ENCODE results near the gene NKX1-2.

DNA sequence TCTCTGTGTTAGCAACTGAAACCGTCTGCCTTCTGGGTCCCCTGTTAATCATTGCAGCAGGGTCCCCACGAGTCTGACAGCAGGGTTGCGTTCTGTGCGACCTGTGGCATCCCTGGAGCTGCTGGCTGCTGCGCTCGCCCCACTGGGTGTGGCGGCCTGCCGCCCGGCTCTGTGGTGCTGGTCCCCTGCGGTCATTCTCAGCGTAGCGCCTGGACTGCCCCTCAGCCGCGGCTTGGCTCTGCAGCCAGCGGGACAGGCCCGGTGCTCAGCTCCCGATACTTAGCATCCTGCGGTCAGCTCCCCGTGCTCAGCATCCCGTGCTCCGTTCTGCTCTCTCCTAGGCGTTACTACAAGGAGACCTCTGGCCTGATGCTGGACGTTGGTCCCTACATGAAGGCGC is 46.8 kb upstream of the NKX1-2 start:
- TF ChIP-seq, protein P1, sequence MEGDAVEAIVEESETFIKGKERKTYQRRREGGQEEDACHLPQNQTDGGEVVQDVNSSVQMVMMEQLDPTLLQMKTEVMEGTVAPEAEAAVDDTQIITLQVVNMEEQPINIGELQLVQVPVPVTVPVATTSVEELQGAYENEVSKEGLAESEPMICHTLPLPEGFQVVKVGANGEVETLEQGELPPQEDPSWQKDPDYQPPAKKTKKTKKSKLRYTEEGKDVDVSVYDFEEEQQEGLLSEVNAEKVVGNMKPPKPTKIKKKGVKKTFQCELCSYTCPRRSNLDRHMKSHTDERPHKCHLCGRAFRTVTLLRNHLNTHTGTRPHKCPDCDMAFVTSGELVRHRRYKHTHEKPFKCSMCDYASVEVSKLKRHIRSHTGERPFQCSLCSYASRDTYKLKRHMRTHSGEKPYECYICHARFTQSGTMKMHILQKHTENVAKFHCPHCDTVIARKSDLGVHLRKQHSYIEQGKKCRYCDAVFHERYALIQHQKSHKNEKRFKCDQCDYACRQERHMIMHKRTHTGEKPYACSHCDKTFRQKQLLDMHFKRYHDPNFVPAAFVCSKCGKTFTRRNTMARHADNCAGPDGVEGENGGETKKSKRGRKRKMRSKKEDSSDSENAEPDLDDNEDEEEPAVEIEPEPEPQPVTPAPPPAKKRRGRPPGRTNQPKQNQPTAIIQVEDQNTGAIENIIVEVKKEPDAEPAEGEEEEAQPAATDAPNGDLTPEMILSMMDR (IDR thresholded peaks at IDR 0.05), result no peak
- TF ChIP-seq ZFX (IDR thresholded peaks at IDR 0.05; ENCODE audit: borderline replicate concordance), result no peak
